ENCODE measurements around the gene S1PR1. TPM values are rescaled to one million over a fixed set of nuclear protein-coding genes. Genes with fewer than 3 reads are reported as not detected.
"Not testable (repeated sequence)": the region's sequence is repeated elsewhere in the genome, so short reads cannot be mapped to it uniquely, and the experiment has no call there.

Gene S1PR1
- total RNA-seq, 2 experiments from 2014 or later = 72.8 to 76.5 TPM

- ChIA-PET POLR2A (no interaction called here), CTCF (interaction anchor here (1.2 kb wide), 1 partner anchor 67 kb away, joined by 3 read pairs; no protein-coding TSS in a partner anchor)
- H3K9me3 Mint-ChIP-seq (ENCODE audit: insufficient read depth) = no peaks in the 10 kb centered on the region
- DNase-seq (no peak), ATAC-seq (no peak)
- peaks cover 4% of the 10 kb centered on the region for H3K36me3 Mint-ChIP-seq (ENCODE audit: low read depth)
- H3K27ac Mint-ChIP-seq = peak overlapping the region; percentile 2
- H3K4me3 Mint-ChIP-seq = no peak overlapping the region
- H3K27me3 Mint-ChIP-seq (ENCODE audit: low read depth) = no peaks in the 10 kb centered on the region
- H3K4me1 Mint-ChIP-seq (ENCODE audit: low read depth) = peaks cover 21% of the 10 kb centered on the region
These were observed 15.9 kb upstream of the S1PR1 start for GRCh38 chr1:101220906-101221305.

DNA sequence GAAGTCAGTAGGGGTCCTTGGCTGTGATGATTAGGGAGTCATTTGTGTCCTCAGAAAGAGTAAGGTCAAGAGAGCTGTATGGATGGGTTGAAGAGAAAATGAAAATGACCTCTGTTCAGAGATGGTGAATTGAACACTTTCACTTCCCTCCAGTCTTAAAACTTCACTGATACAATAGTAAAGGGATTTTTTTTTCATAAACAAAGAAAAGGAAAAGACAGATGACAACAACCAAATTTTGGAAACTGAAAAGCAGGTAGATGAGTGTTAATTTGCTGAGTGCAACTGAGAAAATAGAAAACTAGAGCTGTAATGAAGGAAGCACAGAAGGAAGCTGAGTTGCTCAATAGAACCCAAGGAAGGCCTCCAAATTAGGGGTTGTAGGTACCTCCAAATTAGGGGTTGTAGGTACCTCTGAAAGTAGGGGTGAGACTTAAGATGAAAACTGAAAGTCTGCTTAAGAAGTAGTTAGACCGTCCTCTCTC, 14.8 kb upstream of the S1PR1 start:
- Mint-ChIP-seq H3K27me3 (ENCODE audit: low read depth) (no peaks in the 10 kb centered on the region), H3K4me3 (peak overlapping the region; percentile 50), H3K36me3 (ENCODE audit: low read depth) (peaks cover 4% of the 10 kb centered on the region), H3K4me1 (ENCODE audit: low read depth) (peaks cover 20% of the 10 kb centered on the region), H3K9me3 (ENCODE audit: insufficient read depth) (no peaks in the 10 kb centered on the region), H3K27ac (peak overlapping the region; percentile 86)
- ChIA-PET POLR2A (interaction anchor here (1.0 to 1.2 kb wide), 2 partner anchors 14 to 23 kb away, joined by 3 read pairs; partner anchors contain the start of gene S1PR1), CTCF (interaction anchor here (0.7 to 0.9 kb wide), 3 partner anchors 23 to 77 kb away, joined by 3 to 4 read pairs (median 4); no protein-coding TSS in a partner anchor)
- ATAC-seq (no peak), DNase-seq (no peak)

DNA sequence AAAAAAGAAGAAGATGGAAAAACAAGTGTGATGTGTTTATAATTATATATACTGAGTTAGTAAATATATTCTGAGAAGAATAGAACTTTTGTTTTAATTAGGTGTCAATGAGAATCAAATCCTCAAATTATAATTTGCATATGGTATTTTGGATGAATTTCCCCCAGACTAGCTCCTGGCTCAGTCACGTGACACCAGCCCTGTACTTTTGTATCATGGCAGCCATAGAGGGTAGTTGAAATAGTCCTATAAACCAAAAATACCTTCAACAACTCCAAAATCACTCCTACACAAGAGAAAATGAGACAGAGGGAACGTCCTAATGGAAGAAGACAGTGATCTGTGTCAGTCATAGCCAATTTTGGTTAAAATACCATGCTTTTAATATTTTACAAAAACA, 9.0 kb upstream of the S1PR1 start:
- Mint-ChIP-seq H3K4me3 (no peak overlapping the region), H3K36me3 (ENCODE audit: low read depth) (peaks cover 14% of the 10 kb centered on the region), H3K9me3 (ENCODE audit: insufficient read depth) (no peaks in the 10 kb centered on the region), H3K4me1 (ENCODE audit: low read depth) (peaks cover 12% of the 10 kb centered on the region), H3K27ac (no peak overlapping the region), H3K27me3 (ENCODE audit: low read depth) (no peaks in the 10 kb centered on the region)
- ChIA-PET POLR2A (no interaction called here), CTCF (interaction anchor here (0.6 to 1.3 kb wide), 2 partner anchors 23 to 40 kb away, joined by 3 read pairs; no protein-coding TSS in a partner anchor)
- DNase-seq (no peak), ATAC-seq (no peak)

DNA sequence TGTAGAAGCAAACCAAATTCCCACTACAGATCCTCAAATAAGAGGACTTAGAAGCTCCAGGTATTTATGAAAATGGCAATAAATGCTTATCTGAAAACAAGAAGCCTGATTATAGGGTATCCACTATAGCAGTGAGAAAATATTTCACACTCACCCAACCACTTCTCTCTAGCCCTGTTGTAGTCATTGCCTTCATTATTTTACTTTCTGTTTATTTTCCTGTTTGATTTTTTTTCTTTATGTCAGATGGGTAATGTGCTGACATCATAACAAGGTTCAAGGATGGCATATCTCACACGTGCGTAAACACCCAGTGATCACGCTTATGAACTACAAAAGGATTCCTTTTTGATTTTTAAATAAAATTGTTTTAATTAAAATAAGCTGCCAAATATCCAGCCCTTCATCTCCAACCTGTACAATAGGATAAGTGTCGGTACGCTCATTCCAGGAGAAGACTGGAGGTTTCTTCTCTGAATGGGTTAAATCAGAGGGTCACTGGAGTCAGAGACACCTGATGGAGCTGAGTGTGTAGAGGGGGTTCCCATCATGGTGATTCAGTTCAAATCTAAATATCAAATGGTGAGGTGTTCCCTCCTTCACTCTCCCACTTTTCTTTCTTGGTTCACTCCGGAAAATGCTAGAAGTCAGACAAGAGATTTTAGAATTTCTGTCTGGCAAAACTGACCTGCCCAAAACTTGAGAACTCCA, 8.2 kb upstream of the S1PR1 start:
- ChIA-PET POLR2A (no interaction called here), CTCF (interaction anchor here (0.6 to 1.8 kb wide), 3 partner anchors 10 to 41 kb away, joined by 3 to 8 read pairs (median 3); no protein-coding TSS in a partner anchor)
- Mint-ChIP-seq H3K9me3 (ENCODE audit: insufficient read depth) (no peaks in the 10 kb centered on the region), H3K27me3 (ENCODE audit: low read depth) (no peaks in the 10 kb centered on the region), H3K4me1 (ENCODE audit: low read depth) (peaks cover 17% of the 10 kb centered on the region), H3K27ac (no peak overlapping the region), H3K4me3 (no peak overlapping the region), H3K36me3 (ENCODE audit: low read depth) (peaks cover 14% of the 10 kb centered on the region)
- no peak for DNase-seq
- no peak for ATAC-seq

GRCh38 chr1:101232182-101232581, 4.6 kb upstream of the S1PR1 start:
- CTCF ChIA-PET = interaction anchor here (9.4 kb wide), 1 partner anchor 94 kb away, joined by 165 read pairs; no protein-coding TSS in a partner anchor
- peaks cover 27% of the 10 kb centered on the region for H3K36me3 Mint-ChIP-seq (ENCODE audit: low read depth)
- H3K27ac Mint-ChIP-seq = peak overlapping the region; percentile 59
- H3K9me3 Mint-ChIP-seq (ENCODE audit: insufficient read depth); ATAC-seq; H3K27me3 Mint-ChIP-seq (ENCODE audit: low read depth); H3K4me3 Mint-ChIP-seq; DNase-seq; POLR2A ChIA-PET: not testable (repeated sequence)
- H3K4me1 Mint-ChIP-seq (ENCODE audit: low read depth) = peaks cover 39% of the 10 kb centered on the region

GRCh38 chr1:101233495-101233894, 3.3 kb upstream of the S1PR1 start:
- H3K4me3 Mint-ChIP-seq = no peak overlapping the region
- H3K27ac Mint-ChIP-seq = no peak overlapping the region
- H3K9me3 Mint-ChIP-seq (ENCODE audit: insufficient read depth) = no peaks in the 10 kb centered on the region
- CTCF ChIA-PET = interaction anchor here (1.7 to 9.4 kb wide), 2 partner anchors 55 to 96 kb away, joined by 6 to 165 read pairs; no protein-coding TSS in a partner anchor
- peaks cover 34% of the 10 kb centered on the region for H3K36me3 Mint-ChIP-seq (ENCODE audit: low read depth)
- POLR2A ChIA-PET = interaction anchor here (0.6 to 1.8 kb wide), 3 partner anchors 55 to 327 kb away, joined by 3 to 4 read pairs (median 3); no protein-coding TSS in a partner anchor
- H3K4me1 Mint-ChIP-seq (ENCODE audit: low read depth) = peaks cover 32% of the 10 kb centered on the region
- no peaks in the 10 kb centered on the region for H3K27me3 Mint-ChIP-seq (ENCODE audit: low read depth)
- no peak for DNase-seq
- ATAC-seq = no peak

- Mint-ChIP-seq H3K4me1 (ENCODE audit: low read depth) (peaks cover 49% of the 10 kb centered on the region), H3K4me3 (peak overlapping the region; percentile 98), H3K9me3 (ENCODE audit: insufficient read depth) (no peaks in the 10 kb centered on the region), H3K27me3 (ENCODE audit: low read depth) (no peaks in the 10 kb centered on the region), H3K27ac (peak overlapping the region; percentile 96), H3K36me3 (ENCODE audit: low read depth) (peaks cover 51% of the 10 kb centered on the region)
- DNase-seq = no peak
- peak; percentile 0 for ATAC-seq
- CTCF ChIA-PET = interaction anchor here (0.8 to 9.4 kb wide), 13 partner anchors 35 to 341 kb away, joined by 3 to 165 read pairs (median 4); partner anchors contain the start of gene EXTL2
- POLR2A ChIA-PET = interaction anchor here (0.9 to 6.9 kb wide), 26 partner anchors 12 to 339 kb away, joined by 3 to 89 read pairs (median 6); partner anchors contain the start of gene DPH5
These were observed 1.6 kb upstream of the S1PR1 start for GRCh38 chr1:101235216-101235695.

- POLR2A ChIA-PET = interaction anchor here (0.6 to 6.9 kb wide), 32 partner anchors 12 to 339 kb away, joined by 3 to 89 read pairs (median 6); partner anchors contain the start of gene DPH5
- peak; percentile 41 for ATAC-seq
- Mint-ChIP-seq H3K9me3 (ENCODE audit: insufficient read depth) (no peaks in the 10 kb centered on the region), H3K4me3 (peak overlapping the region; percentile 98), H3K27me3 (ENCODE audit: low read depth) (no peaks in the 10 kb centered on the region), H3K36me3 (ENCODE audit: low read depth) (peaks cover 55% of the 10 kb centered on the region), H3K4me1 (ENCODE audit: low read depth) (peaks cover 55% of the 10 kb centered on the region), H3K27ac (peak overlapping the region; percentile 96)
- peak; percentile 69 for DNase-seq
- CTCF ChIA-PET = interaction anchor here (0.8 to 9.4 kb wide), 14 partner anchors 36 to 341 kb away, joined by 3 to 165 read pairs (median 4); partner anchors contain the start of gene EXTL2
These were observed 913 bp upstream of the S1PR1 start for GRCh38 chr1:101235696-101236515.

- Mint-ChIP-seq H3K36me3 (ENCODE audit: low read depth) (peaks cover 57% of the 10 kb centered on the region), H3K4me1 (ENCODE audit: low read depth) (peaks cover 66% of the 10 kb centered on the region), H3K27ac (peak overlapping the region; percentile 96), H3K27me3 (ENCODE audit: low read depth) (no peaks in the 10 kb centered on the region), H3K4me3 (peak overlapping the region; percentile 98), H3K9me3 (ENCODE audit: insufficient read depth) (no peaks in the 10 kb centered on the region)
- ATAC-seq (no peak), DNase-seq (peak; percentile 39)
- ChIA-PET CTCF (interaction anchor here (1.2 to 9.4 kb wide), 9 partner anchors 11 to 774 kb away, joined by 3 to 165 read pairs (median 20); partner anchors contain the start of gene DPH5), POLR2A (interaction anchor here (0.5 to 6.9 kb wide), 28 partner anchors 10 to 314 kb away, joined by 3 to 89 read pairs (median 6); partner anchors contain the start of gene DPH5)
These were observed 514 bp downstream of the S1PR1 start for GRCh38 chr1:101237229-101237837.

- peaks cover 67% of the 10 kb centered on the region for H3K4me1 Mint-ChIP-seq (ENCODE audit: low read depth)
- CTCF ChIA-PET = interaction anchor here (0.7 to 9.4 kb wide), 55 partner anchors 8 to 775 kb away, joined by 3 to 165 read pairs (median 6); partner anchors contain the start of genes DPH5 and SLC30A7
- POLR2A ChIA-PET = interaction anchor here (0.7 to 6.9 kb wide), 32 partner anchors 14 to 342 kb away, joined by 3 to 89 read pairs (median 6); partner anchors contain the start of genes DPH5 and SLC30A7
- no peaks in the 10 kb centered on the region for H3K27me3 Mint-ChIP-seq (ENCODE audit: low read depth)
- peak overlapping the region; percentile 98 for H3K4me3 Mint-ChIP-seq
- H3K27ac Mint-ChIP-seq = peak overlapping the region; percentile 95
- no peaks in the 10 kb centered on the region for H3K9me3 Mint-ChIP-seq (ENCODE audit: insufficient read depth)
- H3K36me3 Mint-ChIP-seq (ENCODE audit: low read depth) = peaks cover 63% of the 10 kb centered on the region
- peak; percentile 65 for DNase-seq
- ATAC-seq = no peak
These were observed 1.3 kb downstream of the S1PR1 start for GRCh38 chr1:101238031-101238628.
